Measurements from ENCODE around the gene TJAP1. TPM values are rescaled to one million over a fixed set of nuclear protein-coding genes. Genes with fewer than 3 reads are reported as not detected.
A peak's percentile ranks its signal among the peaks of the same experiment; 100 is the strongest.

Gene TJAP1
- total and polyA plus RNA-seq, 4 experiments from 2014 or later = 7.3 to 54.4 (median 32.1) TPM

DNA sequence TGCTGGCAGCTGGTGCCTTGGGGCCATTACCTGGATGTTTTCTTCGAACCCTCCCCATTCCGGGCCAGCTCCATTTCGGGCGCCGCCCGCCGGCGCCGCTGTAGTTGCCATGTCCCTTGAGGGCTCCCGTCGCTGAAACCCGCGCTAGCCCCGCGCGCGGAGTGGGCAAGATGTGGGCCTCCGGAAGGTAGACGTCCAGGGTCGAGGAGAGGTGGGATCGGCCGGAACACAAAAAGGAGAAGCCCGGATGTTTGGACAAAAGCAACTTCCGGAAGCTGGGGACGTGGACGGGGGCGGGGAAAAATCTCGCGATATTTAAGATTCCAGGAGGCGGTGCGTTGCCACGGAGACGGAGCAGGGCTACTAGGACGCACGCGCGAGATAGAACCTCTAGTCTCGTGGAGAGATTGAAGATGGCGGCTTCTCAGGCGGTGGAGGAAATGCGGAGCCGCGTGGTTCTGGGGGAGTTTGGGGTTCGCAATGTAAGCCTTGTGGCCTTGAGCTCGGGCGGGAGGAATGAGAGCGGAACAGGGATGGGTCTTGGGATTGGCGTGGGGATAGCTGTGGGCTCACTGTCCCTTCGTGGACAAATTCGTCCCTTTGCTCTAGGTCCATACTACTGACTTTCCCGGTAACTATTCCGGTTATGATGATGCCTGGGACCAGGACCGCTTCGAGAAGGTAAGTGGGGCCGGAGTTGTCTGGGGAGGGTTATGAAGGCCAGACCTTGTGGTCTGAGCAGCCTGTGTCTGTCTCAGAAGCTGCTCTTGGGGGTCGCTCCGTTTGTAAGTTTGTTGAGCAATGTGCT, 39.5 kb downstream of the TJAP1 start, which contains the start of the genes POLR1C and YIPF3:
Gene POLR1C (plus strand): TSS at position 393 of the 808 bp plus-strand sequence. CDS start 21 bp downstream, at position 414.
Gene YIPF3 (minus strand): TSS at position 230 of the 808 bp plus-strand sequence. CDS start 119 bp downstream, at position 111.
- peak; percentile 91 to 97 (median 96) for DNase-seq
- H3K27me3 ChIP-seq (ENCODE audit: insufficient read depth, low read length) = no peaks in the 10 kb centered on the region
- intact Hi-C loops (cut with micrococcal nuclease) = loop anchor here (1.0 to 10.0 kb wide), 6 partner anchors 40 to 346 kb away; partner anchors contain the start of genes DLK2, GTPBP2, POLH and SRF
- ChIA-PET CTCF (ENCODE audit: partially characterized antibody) (interaction anchor here (0.6 to 7.5 kb wide), 5 partner anchors 9 to 147 kb away, joined by 3 to 65 read pairs (median 4); partner anchors contain the start of genes LRRC73 and ZNF318), POLR2A (ENCODE audit: partially characterized antibody) (interaction anchor here (0.6 to 2.8 kb wide), 31 partner anchors 9 to 772 kb away, joined by 3 to 21 read pairs (median 4); partner anchors contain the start of genes ABCC10, CNPY3, DLK2 and DNPH1)
- peaks cover 44% of the 10 kb centered on the region for H3K4me1 ChIP-seq (ENCODE audit: insufficient read depth, low read length)
- no peaks in the 10 kb centered on the region for H3K9me3 ChIP-seq (ENCODE audit: control insufficient read depth in 1 of 2, low read length in 2 of 2)
- H3K4me3 ChIP-seq (ENCODE audit: low read length in 2 of 2) = peak within 1 kb of the TSS; percentile 91 to 99
- no peak within 1 kb of the TSS for H3K4me3 Mint-ChIP-seq
- peak within 1 kb of the TSS; percentile 92 for H3K27ac ChIP-seq (ENCODE audit: low read depth, low read length)
- H3K9me3 Mint-ChIP-seq = no peaks in the 10 kb centered on the region
- no peak within 1 kb of the TSS for H3K27ac Mint-ChIP-seq
- H3K36me3 Mint-ChIP-seq = peaks cover 26 to 64% of the 10 kb centered on the region in 2 donors
- no peaks in the 10 kb centered on the region for H3K27me3 Mint-ChIP-seq
- H3K4me1 Mint-ChIP-seq = peaks cover 10 to 36% (median 24%) of the 10 kb centered on the region in 4 donors
- peaks cover 54% of the 10 kb centered on the region for H3K36me3 ChIP-seq (ENCODE audit: insufficient read depth, low read length)

DNA sequence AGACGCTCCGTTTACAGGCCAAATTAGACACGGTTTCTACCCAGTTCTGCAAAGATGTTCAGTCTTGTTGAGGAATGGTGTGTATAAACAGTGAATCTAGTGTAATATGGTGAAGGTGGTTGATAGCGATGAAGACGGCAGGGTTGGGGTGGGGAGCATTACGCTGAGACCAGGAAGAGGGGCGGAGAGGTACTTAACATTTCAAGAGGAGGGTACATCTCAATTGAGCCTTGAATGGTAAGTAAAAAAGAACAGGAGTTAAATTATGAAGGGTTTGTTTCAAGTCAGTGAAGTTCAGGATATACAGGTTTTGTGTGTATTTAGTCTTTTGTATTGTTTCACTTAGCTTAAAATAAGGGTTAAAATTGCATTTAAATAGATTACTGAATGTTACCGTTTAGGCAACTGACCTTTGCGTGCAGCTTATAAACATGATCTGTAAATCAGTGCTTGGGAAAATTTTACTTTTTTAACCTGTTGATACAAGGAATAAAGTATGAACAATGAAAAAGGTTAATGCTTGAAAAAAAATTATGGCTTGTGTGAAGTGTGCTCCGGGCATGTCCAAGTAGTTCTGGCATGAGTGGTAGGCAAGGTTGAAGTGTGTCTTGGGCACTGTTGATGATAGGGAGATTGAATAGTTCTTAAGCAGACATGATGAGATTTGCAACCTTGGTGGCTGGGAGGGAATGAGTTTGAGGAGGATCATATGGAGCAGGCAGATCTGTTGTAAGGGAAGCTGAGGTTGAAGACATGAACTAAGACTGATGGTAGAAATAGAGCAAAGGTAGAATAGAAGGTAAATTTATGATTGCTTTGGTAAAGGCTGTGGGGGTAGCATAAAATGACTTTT, 40.4 kb downstream of the TJAP1 start:
- Mint-ChIP-seq H3K27me3 (no peaks in the 10 kb centered on the region), H3K4me1 (peaks cover 8 to 33% (median 24%) of the 10 kb centered on the region in 4 donors), H3K9me3 (no peaks in the 10 kb centered on the region), H3K36me3 (peaks cover 26 to 63% of the 10 kb centered on the region in 2 donors), H3K4me3 (no peak overlapping the region), H3K27ac (no peak overlapping the region)
- H3K27ac ChIP-seq (ENCODE audit: low read depth, low read length) = peak overlapping the region; percentile 92
- POLR2A ChIA-PET (ENCODE audit: partially characterized antibody) = interaction anchor here (0.7 to 2.8 kb wide), 14 partner anchors 8 to 771 kb away, joined by 3 to 21 read pairs (median 6); partner anchors contain the start of genes ABCC10, CNPY3, HSP90AB1 and PEX6
- peaks cover 54% of the 10 kb centered on the region for H3K36me3 ChIP-seq (ENCODE audit: insufficient read depth, low read length)
- H3K9me3 ChIP-seq (ENCODE audit: control insufficient read depth in 1 of 2, low read length in 2 of 2) = no peaks in the 10 kb centered on the region
- peaks cover 44% of the 10 kb centered on the region for H3K4me1 ChIP-seq (ENCODE audit: insufficient read depth, low read length)
- no peak for DNase-seq
- CTCF ChIA-PET (ENCODE audit: partially characterized antibody) = interaction anchor here (1.5 to 7.5 kb wide), 3 partner anchors 10 to 289 kb away, joined by 5 to 65 read pairs (median 7); partner anchors contain the start of genes DNPH1 and LRRC73
- H3K27me3 ChIP-seq (ENCODE audit: insufficient read depth, low read length) = no peaks in the 10 kb centered on the region
- H3K4me3 ChIP-seq (ENCODE audit: low read length in 2 of 2) = peak overlapping the region; percentile 91 to 99
- intact Hi-C loops (cut with micrococcal nuclease) = loop anchor here (1.0 to 10.0 kb wide), 6 partner anchors 40 to 347 kb away; partner anchors contain the start of genes DLK2, GTPBP2, POLH and SRF

DNA sequence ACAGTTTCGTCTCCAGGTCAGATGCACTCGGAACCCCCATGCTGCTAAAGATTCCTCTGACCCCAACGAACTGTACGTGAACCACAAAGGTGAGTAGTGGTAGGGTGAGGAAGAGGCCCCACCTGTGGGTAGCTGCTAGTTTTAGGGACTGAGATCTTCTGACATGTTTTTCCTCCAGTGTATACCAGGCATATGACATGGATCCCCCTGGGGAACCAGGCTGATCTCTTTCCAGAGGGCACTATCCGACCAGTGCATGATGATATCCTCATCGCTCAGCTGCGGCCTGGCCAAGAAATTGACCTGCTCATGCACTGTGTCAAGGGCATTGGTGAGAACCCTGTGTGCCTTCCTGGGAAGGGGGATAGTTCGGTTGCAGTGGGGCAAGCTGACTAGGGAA, 42.7 kb downstream of the TJAP1 start:
- H3K4me3 Mint-ChIP-seq = no peak overlapping the region
- no peak overlapping the region for H3K27ac ChIP-seq (ENCODE audit: low read depth, low read length)
- peaks cover 0 to 14% (median 13%) of the 10 kb centered on the region in 4 donors for H3K4me1 Mint-ChIP-seq
- H3K27me3 Mint-ChIP-seq = no peaks in the 10 kb centered on the region
- H3K36me3 ChIP-seq (ENCODE audit: insufficient read depth, low read length) = peaks cover 50% of the 10 kb centered on the region
- intact Hi-C loops (cut with micrococcal nuclease) = no loop called here
- H3K4me1 ChIP-seq (ENCODE audit: insufficient read depth, low read length) = peaks cover 34% of the 10 kb centered on the region
- H3K27me3 ChIP-seq (ENCODE audit: insufficient read depth, low read length) = no peaks in the 10 kb centered on the region
- ChIA-PET CTCF (ENCODE audit: partially characterized antibody) (interaction anchor here (7.5 kb wide), 1 partner anchor 13 kb away, joined by 65 read pairs; the partner anchor contains the start of gene LRRC73), POLR2A (ENCODE audit: partially characterized antibody) (no interaction called here)
- no peaks in the 10 kb centered on the region for H3K9me3 ChIP-seq (ENCODE audit: control insufficient read depth in 1 of 2, low read length in 2 of 2)
- no peak overlapping the region for H3K4me3 ChIP-seq (ENCODE audit: low read length in 2 of 2)
- H3K9me3 Mint-ChIP-seq = no peaks in the 10 kb centered on the region
- no peak for DNase-seq
- peak overlapping the region in 3 of 7 donors; percentile 7 to 76 (median 65) for H3K27ac Mint-ChIP-seq
- H3K36me3 Mint-ChIP-seq = peaks cover 27 to 66% of the 10 kb centered on the region in 2 donors

DNA sequence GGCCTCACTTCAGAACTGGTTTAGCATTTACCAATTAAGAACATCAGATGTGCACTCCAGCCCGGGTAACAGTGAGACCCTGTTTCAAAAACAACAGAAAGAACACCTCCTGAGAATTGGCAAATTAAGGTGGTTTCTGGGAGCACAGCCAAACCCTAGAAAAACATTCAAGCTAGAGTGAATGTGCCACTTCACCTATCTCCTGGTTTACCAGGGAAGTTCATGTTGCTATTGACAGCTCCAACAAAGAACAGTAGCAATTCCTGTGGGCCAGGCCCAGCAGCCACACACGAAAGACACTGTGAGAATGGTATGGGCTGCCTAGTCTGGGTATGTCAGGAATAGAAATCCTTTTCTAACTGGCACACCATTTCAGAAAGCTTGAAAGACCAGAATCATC, 44.5 kb downstream of the TJAP1 start:
- H3K4me1 Mint-ChIP-seq = peaks cover 0 to 2% (median under 1%) of the 10 kb centered on the region in 4 donors
- intact Hi-C loops (cut with micrococcal nuclease) = no loop called here
- Histone ChIP-seq H3K27me3 (ENCODE audit: insufficient read depth, low read length) (no peaks in the 10 kb centered on the region), H3K27ac (ENCODE audit: low read depth, low read length) (no peak overlapping the region), H3K4me1 (ENCODE audit: insufficient read depth, low read length) (peaks cover 22% of the 10 kb centered on the region), H3K4me3 (ENCODE audit: low read length in 2 of 2) (no peak overlapping the region), H3K36me3 (ENCODE audit: insufficient read depth, low read length) (peaks cover 67% of the 10 kb centered on the region), H3K9me3 (ENCODE audit: control insufficient read depth in 1 of 2, low read length in 2 of 2) (no peaks in the 10 kb centered on the region)
- ChIA-PET POLR2A (ENCODE audit: partially characterized antibody) (interaction anchor here (1.2 kb wide), 1 partner anchor 10 kb away, joined by 3 read pairs; no protein-coding TSS in a partner anchor), CTCF (ENCODE audit: partially characterized antibody) (interaction anchor here (7.5 kb wide), 1 partner anchor 14 kb away, joined by 65 read pairs; the partner anchor contains the start of gene LRRC73)
- DNase-seq = no peak
- H3K27ac Mint-ChIP-seq = no peak overlapping the region
- H3K36me3 Mint-ChIP-seq = peaks cover 36 to 70% of the 10 kb centered on the region in 2 donors
- no peaks in the 10 kb centered on the region for H3K9me3 Mint-ChIP-seq
- no peak overlapping the region for H3K4me3 Mint-ChIP-seq
- no peaks in the 10 kb centered on the region for H3K27me3 Mint-ChIP-seq

DNA sequence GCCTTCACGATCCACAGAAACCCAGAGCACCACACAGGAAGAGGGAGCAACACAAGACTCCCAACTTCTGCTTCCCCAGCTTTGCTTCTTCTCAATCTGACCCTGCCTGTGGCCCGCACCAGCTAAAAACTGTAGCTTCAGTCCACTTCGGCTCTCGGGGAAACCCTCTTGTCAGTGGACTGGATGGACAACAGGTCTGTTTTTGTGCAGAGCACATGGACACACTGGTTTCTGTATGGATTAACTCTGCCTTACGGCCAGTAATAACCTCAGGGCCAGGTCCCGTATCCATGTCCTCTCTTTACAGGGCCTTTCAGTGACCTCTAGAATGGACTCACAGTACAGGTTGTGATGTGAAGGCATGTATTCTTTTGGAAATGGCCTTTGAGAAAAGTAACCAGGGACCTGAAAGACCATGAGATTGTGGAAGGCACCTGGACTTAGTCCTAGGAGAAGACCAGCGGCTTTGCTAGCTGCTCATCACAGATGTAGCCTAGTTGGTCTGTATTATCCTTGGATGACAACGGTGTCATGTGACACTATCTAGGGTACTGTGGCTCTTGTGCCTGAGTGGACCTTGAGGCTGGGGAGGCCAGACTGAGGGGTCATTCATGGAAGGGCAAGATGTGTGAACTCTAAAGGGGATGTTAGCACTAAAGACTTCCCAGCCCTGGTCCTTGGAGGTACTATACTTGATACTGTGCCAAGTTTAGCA, 45.3 kb downstream of the TJAP1 start:
- Mint-ChIP-seq H3K4me1 (peaks cover 0 to 2% (median under 1%) of the 10 kb centered on the region in 4 donors), H3K27ac (peak overlapping the region in 3 of 7 donors; percentile 12 to 79 (median 61)), H3K9me3 (no peaks in the 10 kb centered on the region), H3K27me3 (no peaks in the 10 kb centered on the region), H3K36me3 (peaks cover 44 to 79% of the 10 kb centered on the region in 2 donors), H3K4me3 (no peak overlapping the region)
- Histone ChIP-seq H3K9me3 (ENCODE audit: control insufficient read depth in 1 of 2, low read length in 2 of 2) (no peaks in the 10 kb centered on the region), H3K36me3 (ENCODE audit: insufficient read depth, low read length) (peaks cover 75% of the 10 kb centered on the region), H3K27ac (ENCODE audit: low read depth, low read length) (no peak overlapping the region), H3K27me3 (ENCODE audit: insufficient read depth, low read length) (no peaks in the 10 kb centered on the region), H3K4me3 (ENCODE audit: low read length in 2 of 2) (no peak overlapping the region), H3K4me1 (ENCODE audit: insufficient read depth, low read length) (peaks cover 17% of the 10 kb centered on the region)
- CTCF ChIA-PET (ENCODE audit: partially characterized antibody) = interaction anchor here (7.5 kb wide), 1 partner anchor 15 kb away, joined by 65 read pairs; the partner anchor contains the start of gene LRRC73
- POLR2A ChIA-PET (ENCODE audit: partially characterized antibody) = interaction anchor here (1.2 kb wide), 1 partner anchor 9 kb away, joined by 3 read pairs; no protein-coding TSS in a partner anchor
- intact Hi-C loops (cut with micrococcal nuclease) = no loop called here
- no peak for DNase-seq

DNA sequence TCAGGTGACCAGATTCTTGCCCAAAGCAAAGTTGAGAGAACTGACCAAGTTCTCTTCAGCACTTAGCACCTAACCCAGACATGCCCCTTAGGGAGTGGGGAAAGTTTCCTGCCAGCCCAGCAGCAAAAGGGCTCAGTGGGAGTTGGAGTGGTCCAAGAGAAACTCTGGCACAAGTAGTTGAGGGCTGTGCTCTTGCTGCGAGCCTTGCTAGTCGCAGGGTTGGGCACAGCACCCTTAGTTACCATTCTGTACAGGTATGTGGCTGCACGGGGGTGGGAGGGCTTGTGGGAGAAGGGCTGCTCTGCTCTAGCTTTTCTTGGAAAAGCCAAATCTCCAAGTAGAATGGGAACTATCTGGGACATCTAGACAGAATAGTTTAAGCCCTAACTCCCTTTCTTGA, 45.9 kb downstream of the TJAP1 start:
- peaks cover 81% of the 10 kb centered on the region for H3K36me3 ChIP-seq (ENCODE audit: insufficient read depth, low read length)
- H3K36me3 Mint-ChIP-seq = peaks cover 48 to 85% of the 10 kb centered on the region in 2 donors

More for the DNA sequence above, 45.9 kb downstream of the TJAP1 start:
- H3K9me3 ChIP-seq (ENCODE audit: control insufficient read depth in 1 of 2, low read length in 2 of 2) = no peaks in the 10 kb centered on the region
- intact Hi-C loops (cut with micrococcal nuclease) = no loop called here
- H3K4me1 ChIP-seq (ENCODE audit: insufficient read depth, low read length) = peaks cover 11% of the 10 kb centered on the region
- no peak for DNase-seq
- ChIA-PET POLR2A (ENCODE audit: partially characterized antibody) (no interaction called here), CTCF (ENCODE audit: partially characterized antibody) (no interaction called here)
- Mint-ChIP-seq H3K27me3 (no peaks in the 10 kb centered on the region), H3K9me3 (no peaks in the 10 kb centered on the region), H3K4me3 (no peak overlapping the region), H3K4me1 (peaks cover 0 to 2% (median under 1%) of the 10 kb centered on the region in 4 donors), H3K27ac (peak overlapping the region in 1 of 7 donors; percentile 8)
- H3K4me3 ChIP-seq (ENCODE audit: low read length in 2 of 2) = no peak overlapping the region
- H3K27me3 ChIP-seq (ENCODE audit: insufficient read depth, low read length) = no peaks in the 10 kb centered on the region
- no peak overlapping the region for H3K27ac ChIP-seq (ENCODE audit: low read depth, low read length)

Data from CD4-positive, alpha-beta memory T cell (primary cell).